Epithelial cell of proximal tubule (primary cell): ENCODE results near the gene ARL5B. TPM values are rescaled to one million over a fixed set of nuclear protein-coding genes. Genes with fewer than 3 reads are reported as not detected.
"Not testable (repeated sequence)": the region's sequence is repeated elsewhere in the genome, so short reads cannot be mapped to it uniquely, and the experiment has no call there.

Experiments
- DNase-seq: peaks from one replicate; pipeline ENCODE4 v3.0.0-alpha.2; 2011; ENCODE audit warnings: low read depth
- H3K4me3 ChIP-seq: 2 replicates; pipeline ENCODE4 v1.5.1; 2011; ENCODE audit warnings: low read depth, mild to moderate bottlenecking, low read length
- CTCF ChIP-seq: conservative IDR thresholded peaks from 2 replicates; pipeline ENCODE4 v1.5.1; 2012; ENCODE audit warnings: low read depth, mild to moderate bottlenecking, low read length
- total RNA-seq: library from RNA; depleted of rRNA; stranded (reverse); fragments of >200 nt; gene quantifications from 2 replicates; pipeline ENCODE4 v1.2.3, GENCODE V29; 2015

The ARL5B gene
- total RNA-seq, 1 donor from 2014 or later: 22.4 TPM

- no peak for TF ChIP-seq CTCF
- no peak overlapping the region for H3K4me3 ChIP-seq
- no peak for DNase-seq
Observed at GRCh38 chr10:18625886-18626285, 33.3 kb upstream of the ARL5B start.

DNA sequence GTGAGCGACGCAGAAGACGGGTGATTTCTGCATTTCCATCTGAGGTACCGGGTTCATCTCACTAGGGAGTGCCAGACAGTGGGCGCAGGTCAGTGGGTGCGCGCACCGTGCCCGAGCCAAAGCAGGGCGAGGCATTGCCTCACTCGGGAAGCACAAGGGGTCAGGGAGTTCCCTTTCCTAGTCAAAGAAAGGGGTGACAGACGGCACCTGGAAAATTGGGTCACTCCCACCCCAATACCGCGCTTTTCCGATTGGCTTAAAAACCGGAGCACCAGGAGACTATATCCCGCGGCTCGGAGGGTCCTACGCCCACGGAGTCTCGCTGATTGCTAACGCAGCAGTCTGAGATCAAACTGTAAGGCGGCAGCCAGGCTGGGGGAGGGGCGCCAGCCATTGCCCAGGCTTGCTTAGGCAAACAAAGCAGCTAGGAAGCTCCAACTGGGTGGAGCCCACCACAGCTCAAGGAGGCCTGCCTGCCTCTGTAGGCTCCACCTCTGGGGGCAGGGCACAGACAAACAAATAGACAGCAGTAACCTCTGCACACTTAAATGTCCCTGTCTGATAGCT is 31.7 kb upstream of the ARL5B start:
- DNase-seq: not testable (repeated sequence)
- peak overlapping the region; percentile 65 for H3K4me3 ChIP-seq

DNA sequence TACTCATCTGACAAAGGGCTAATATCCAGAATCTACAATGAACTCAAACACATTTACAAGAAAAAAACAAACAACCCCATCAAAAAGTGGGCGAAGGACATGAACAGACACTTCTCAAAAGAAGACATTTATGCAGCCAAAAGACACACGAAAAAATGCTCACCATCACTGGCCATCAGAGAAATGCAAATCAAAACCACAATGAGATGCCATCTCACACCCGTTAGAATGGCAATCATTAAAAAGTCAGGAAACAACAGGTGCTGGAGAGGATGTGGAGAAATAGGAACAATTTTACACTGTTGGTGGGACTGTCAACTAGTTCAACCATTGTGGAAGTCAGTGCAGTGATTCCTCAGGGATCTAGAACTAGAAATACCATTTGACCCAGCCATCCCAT is 26.7 kb upstream of the ARL5B start:
- not testable (repeated sequence) for DNase-seq, H3K4me3 ChIP-seq

DNA sequence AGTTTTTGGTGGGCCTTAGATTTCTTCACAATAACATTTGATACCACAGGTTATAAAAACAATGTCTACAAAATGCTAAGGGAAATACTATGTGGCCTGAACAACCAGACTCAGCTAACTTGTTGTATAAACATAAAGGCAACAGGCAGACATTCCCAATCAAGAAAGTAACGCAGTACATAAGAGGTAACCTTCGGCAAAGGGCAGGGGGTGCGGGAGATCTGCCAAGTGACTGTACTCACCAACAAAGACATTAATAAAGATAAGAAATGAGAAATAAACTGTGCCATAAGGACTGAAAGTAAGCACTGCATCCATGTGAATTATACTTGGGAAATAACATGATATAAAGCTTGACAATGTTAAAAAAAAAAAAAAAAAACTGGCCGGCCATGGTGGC is 23.2 kb upstream of the ARL5B start:
- TF ChIP-seq CTCF: no peak

DNA sequence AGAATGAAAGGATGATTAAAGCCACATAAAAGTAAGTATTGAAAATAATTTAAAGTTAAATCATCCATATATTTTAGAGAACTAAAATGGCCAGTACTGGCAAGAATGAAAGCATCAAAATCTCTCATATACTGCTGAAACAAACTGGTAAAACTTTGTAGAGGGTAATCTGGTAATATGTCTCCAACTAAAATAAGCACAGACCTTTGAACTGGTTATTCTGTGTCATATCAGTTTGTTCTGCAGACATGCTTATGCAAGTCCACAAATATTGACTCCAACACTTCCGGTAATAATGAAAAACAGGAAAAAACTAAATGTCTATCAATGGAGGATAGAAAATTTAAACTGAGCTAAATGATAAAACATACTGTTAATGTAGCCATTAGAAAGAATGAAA is 21.8 kb upstream of the ARL5B start:
- H3K4me3 ChIP-seq, DNase-seq: not testable (repeated sequence)

More for the DNA sequence above, 23.2 kb upstream of the ARL5B start:
- no peak overlapping the region for H3K4me3 ChIP-seq
- DNase-seq: no peak

DNA sequence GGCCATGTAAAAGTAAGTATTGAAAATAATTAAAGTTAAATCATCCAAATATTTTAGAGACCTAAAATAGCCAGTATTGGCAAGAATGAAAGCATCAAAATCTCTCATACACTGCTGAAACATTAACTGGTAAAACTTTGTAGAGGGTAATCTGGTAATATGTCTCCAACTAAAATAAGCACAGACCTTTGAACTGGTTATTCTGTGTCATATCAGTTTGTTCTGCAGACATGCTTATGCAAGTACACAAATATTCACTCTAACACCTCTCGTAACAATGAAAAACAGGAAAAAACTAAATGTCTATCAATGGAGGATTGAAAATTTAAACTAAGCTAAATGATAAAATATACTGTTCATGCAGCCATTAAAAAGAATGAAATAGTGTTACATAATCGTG is 19.5 kb upstream of the ARL5B start:
- H3K4me3 ChIP-seq, DNase-seq: not testable (repeated sequence)

GRCh38 chr10:18647151-18647550 is 12.1 kb upstream of the ARL5B start:
- no peak overlapping the region for H3K4me3 ChIP-seq
- DNase-seq: no peak
- TF ChIP-seq CTCF: no peak

DNA sequence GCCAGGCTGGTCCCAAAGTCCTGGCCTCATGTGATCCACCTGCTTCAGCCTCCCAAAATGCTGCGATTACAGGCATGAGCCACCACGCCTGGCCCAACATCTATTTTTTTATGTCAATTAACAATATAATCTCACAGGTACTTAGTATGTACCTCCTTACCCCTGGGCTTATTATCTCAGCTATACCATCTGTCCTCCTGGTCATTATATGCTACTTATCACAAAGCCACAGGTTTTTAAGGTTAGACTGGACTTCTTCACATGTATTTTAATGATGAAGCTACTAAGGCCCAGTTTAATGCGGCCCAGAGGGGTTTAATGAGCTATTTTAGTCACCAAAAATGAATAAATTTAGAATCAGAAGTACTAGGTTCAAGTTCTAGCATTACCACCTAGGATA is 11.3 kb upstream of the ARL5B start:
- no peak overlapping the region for H3K4me3 ChIP-seq
- no peak for DNase-seq
- no peak for TF ChIP-seq CTCF

- TF ChIP-seq CTCF: no peak
- DNase-seq: no peak
- H3K4me3 ChIP-seq: peak overlapping the region; percentile 4
Observed at GRCh38 chr10:18649364-18649959, 9.8 kb upstream of the ARL5B start.
